Smooth muscle cell (in vitro differentiated cells): ENCODE data around the gene CNTN5. TPM values are rescaled to one million over a fixed set of nuclear protein-coding genes. Genes with fewer than 3 reads are reported as not detected.

Experiments
- DNase-seq: peaks from one replicate; lab custom pipeline; 2025; ENCODE audit not compliant: unreplicated experiment; lab: John Stamatoyannopoulos, UW
- H2AFZ ChIP-seq: fragments of 200-600 bp; sonication (generic); 2 replicates; pipeline ENCODE4 v1.6.0; 2016; ENCODE audit warnings: antibody characterized with exemption, low read depth, mild to moderate bottlenecking
- H3F3A ChIP-seq: fragments of 200-600 bp; sonication (generic); 2 replicates; pipeline ENCODE4 v1.6.0; 2017; ENCODE audit warnings: antibody characterized with exemption, low read depth
- H3K27ac ChIP-seq: fragments of 200-600 bp; sonication (generic); 2 replicates; pipeline ENCODE4 v1.5.1; 2016; ENCODE audit warnings: low read depth, mild to moderate bottlenecking
- H3K27me3 ChIP-seq: fragments of 200-600 bp; sonication (generic); 2 replicates; pipeline ENCODE4 v1.6.1; 2016; ENCODE audit warnings: low read depth, mild to moderate bottlenecking
- H3K36me3 ChIP-seq: fragments of 200-600 bp; sonication (generic); 2 replicates; pipeline ENCODE4 v1.5.1; 2016; ENCODE audit warnings: low read depth
- H3K4me1 ChIP-seq: fragments of 200-600 bp; sonication (generic); 2 replicates; pipeline ENCODE4 v1.5.1; 2016; ENCODE audit warnings: low read depth
- H3K4me2 ChIP-seq: fragments of 200-600 bp; sonication (generic); 2 replicates; pipeline ENCODE4 v1.6.0; 2016; ENCODE audit warnings: mild to moderate bottlenecking
- H3K4me3 ChIP-seq: fragments of 200-600 bp; sonication (generic); 2 replicates; pipeline ENCODE4 v1.5.1; 2016; ENCODE audit warnings: mild to moderate bottlenecking
- H3K79me2 ChIP-seq: fragments of 200-600 bp; sonication (generic); 2 replicates; pipeline ENCODE4 v1.6.0; 2016; ENCODE audit warnings: low read depth, mild to moderate bottlenecking
- H3K9ac ChIP-seq: fragments of 200-600 bp; sonication (generic); 2 replicates; pipeline ENCODE4 v1.6.0; 2016; ENCODE audit warnings: low read depth
- H3K9me3 ChIP-seq: fragments of 200-600 bp; sonication (generic); replicated peaks from 2 replicates; pipeline ENCODE4 v1.5.1; 2016; ENCODE audit warnings: low read depth
- H4K20me1 ChIP-seq: fragments of 200-600 bp; sonication (generic); 2 replicates; pipeline ENCODE4 v1.6.0; 2016; ENCODE audit warnings: low read depth
- WGBS: methylation state at CpG from one replicate; pipeline ENCODE4 v1.1.7; 2016; ENCODE audit warnings: low lambda C conversion rate; 5-methylcytosine and 5-hydroxymethylcytosine counted together
- polyA plus RNA-seq: library from polyadenylated mRNA; unstranded; fragments of >200 nt; fragmentation: Nextera tagmentation; extraction: Ambion mirVana; gene quantifications from 2 replicates; pipeline ENCODE4 v1.2.1, GENCODE V29; 2016
- total RNA-seq: library from RNA; depleted of rRNA; stranded (reverse); fragments of >200 nt; gene quantifications from 2 replicates; pipeline ENCODE4 v1.2.3, GENCODE V29; 2014
- TF ChIP-seq, protein P1 (sequence below): fragments of 200-600 bp; sonication (generic); IDR thresholded peaks from 2 replicates; pipeline ENCODE4 v1.5.1; 2017; ENCODE audit warnings: borderline replicate concordance, mild to moderate bottlenecking, antibody characterized with exemption; ENCODE audit not compliant: insufficient read depth, poor library complexity, severe bottlenecking

The CNTN5 gene
- total and polyA plus RNA-seq, 2 experiments from 2014 or later, result 0.97 to 3.1 TPM

DNA sequence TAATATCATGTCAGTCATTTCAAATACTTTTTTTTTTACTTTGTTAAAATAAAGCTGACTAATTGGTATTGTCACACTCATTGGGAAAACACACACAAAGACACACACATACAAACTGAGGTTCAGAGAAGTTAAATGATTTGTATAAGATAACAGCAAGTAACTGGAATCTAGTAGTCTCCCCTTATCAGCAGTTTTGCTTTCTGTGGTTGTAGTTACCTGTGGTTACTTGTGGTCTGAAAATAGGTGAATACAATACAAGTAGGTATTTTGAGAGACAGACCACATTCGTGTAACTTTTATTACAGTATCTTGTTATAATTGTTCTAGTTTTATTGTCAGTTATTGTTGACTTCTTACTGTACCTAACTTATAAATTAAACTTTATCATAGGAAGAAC is 610.9 kb downstream of the CNTN5 start:
- Histone ChIP-seq H3K36me3 (no peaks in the 10 kb centered on the region), H3F3A (no peaks in the 10 kb centered on the region), H2AFZ (no peak overlapping the region), H3K27ac (no peak overlapping the region), H3K9me3 (no peaks in the 10 kb centered on the region), H3K27me3 (no peaks in the 10 kb centered on the region), H4K20me1 (no peaks in the 10 kb centered on the region), H3K9ac (no peak overlapping the region), H3K4me3 (no peak overlapping the region), H3K4me1 (no peaks in the 10 kb centered on the region), H3K79me2 (no peaks in the 10 kb centered on the region), H3K4me2 (no peak overlapping the region)
- no peak for DNase-seq
- TF ChIP-seq, protein P1, sequence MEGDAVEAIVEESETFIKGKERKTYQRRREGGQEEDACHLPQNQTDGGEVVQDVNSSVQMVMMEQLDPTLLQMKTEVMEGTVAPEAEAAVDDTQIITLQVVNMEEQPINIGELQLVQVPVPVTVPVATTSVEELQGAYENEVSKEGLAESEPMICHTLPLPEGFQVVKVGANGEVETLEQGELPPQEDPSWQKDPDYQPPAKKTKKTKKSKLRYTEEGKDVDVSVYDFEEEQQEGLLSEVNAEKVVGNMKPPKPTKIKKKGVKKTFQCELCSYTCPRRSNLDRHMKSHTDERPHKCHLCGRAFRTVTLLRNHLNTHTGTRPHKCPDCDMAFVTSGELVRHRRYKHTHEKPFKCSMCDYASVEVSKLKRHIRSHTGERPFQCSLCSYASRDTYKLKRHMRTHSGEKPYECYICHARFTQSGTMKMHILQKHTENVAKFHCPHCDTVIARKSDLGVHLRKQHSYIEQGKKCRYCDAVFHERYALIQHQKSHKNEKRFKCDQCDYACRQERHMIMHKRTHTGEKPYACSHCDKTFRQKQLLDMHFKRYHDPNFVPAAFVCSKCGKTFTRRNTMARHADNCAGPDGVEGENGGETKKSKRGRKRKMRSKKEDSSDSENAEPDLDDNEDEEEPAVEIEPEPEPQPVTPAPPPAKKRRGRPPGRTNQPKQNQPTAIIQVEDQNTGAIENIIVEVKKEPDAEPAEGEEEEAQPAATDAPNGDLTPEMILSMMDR, result no peak
- WGBS, result 85% methylated on average over 1 of the region's 1 CpG

DNA sequence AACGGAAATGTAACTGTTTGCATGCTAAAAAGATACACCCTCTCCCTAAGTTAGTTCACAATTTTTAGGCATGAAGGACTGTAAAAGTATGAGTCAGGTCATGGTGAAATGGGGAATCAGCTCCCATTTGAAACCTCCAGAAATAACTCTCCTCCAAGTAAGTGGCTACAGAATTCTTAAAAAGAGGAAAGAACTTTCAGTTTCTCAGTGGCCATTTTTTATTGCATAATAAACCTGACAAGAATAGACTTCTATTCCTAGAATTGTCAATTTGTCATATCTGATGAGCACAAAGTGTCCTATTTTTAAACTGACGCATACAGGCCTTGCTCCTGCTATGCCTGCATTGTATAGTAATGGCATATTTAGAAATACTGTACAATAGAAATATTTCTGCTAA is 612.2 kb downstream of the CNTN5 start:
- Histone ChIP-seq H2AFZ (no peak overlapping the region), H3K9me3 (no peaks in the 10 kb centered on the region), H3K9ac (no peak overlapping the region), H3K4me1 (no peaks in the 10 kb centered on the region), H3K27ac (no peak overlapping the region), H3K4me3 (no peak overlapping the region), H3F3A (no peaks in the 10 kb centered on the region), H3K36me3 (no peaks in the 10 kb centered on the region), H3K27me3 (no peaks in the 10 kb centered on the region), H3K79me2 (no peaks in the 10 kb centered on the region), H3K4me2 (no peak overlapping the region), H4K20me1 (no peaks in the 10 kb centered on the region)
- 89% methylated on average over 2 of the region's 2 CpGs for WGBS
- TF ChIP-seq, protein P1, result no peak
- DNase-seq, result no peak

DNA sequence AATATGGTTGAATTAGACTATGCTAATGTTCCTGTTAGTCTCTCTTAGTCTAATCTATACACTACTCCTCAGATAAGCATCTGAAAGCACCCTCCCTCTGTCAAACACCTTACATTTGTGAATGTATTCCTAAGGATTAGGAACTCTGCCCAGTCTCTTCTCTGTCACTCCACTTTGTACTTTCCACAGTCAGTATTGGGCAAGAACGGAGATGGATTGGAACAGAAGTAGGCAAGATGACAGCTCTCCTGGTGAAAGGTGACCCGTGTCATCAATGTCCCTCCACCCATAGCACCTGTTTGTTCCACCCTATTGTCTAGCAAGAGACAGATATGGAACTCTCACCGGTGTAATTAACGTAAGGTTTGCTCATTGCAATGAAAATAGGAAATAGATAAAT is 613.8 kb downstream of the CNTN5 start:
- WGBS, result 86% methylated on average over 4 of the region's 4 CpGs
- DNase-seq, result no peak
- no peaks in the 10 kb centered on the region for H3K9me3 ChIP-seq
- H3K4me2 ChIP-seq, result no peak overlapping the region
- no peaks in the 10 kb centered on the region for H3F3A ChIP-seq
- no peaks in the 10 kb centered on the region for H4K20me1 ChIP-seq
- TF ChIP-seq, protein P1, result no peak
- no peaks in the 10 kb centered on the region for H3K27me3 ChIP-seq
- no peaks in the 10 kb centered on the region for H3K36me3 ChIP-seq
- no peak overlapping the region for H3K4me3 ChIP-seq
- no peaks in the 10 kb centered on the region for H3K79me2 ChIP-seq
- H3K9ac ChIP-seq, result no peak overlapping the region
- no peaks in the 10 kb centered on the region for H3K4me1 ChIP-seq
- no peak overlapping the region for H3K27ac ChIP-seq
- no peak overlapping the region for H2AFZ ChIP-seq

DNA sequence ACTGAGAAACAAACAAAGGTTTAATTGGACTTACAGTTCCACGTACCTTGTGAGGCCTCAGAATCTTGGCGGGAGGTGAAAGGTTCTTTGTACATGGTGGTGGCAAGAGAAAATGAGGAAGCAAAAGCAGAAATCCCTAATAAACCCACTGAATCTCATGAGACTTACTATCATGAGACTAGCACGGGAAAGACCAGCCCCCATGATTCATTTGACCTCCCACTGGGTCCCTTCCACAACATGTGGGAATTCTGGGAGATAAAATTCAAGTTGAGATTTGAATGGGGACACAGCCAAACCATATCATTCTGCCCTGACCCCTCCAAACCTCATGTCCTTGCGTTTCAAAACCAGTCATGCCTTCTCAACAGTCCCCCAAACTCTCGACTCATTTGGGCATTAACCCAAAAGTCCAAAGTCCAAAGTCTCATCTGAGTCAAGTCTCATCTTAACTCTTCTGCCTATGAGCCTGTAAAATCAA is 617.4 kb downstream of the CNTN5 start:
- Histone ChIP-seq H3K9ac (no peak overlapping the region), H3K4me1 (no peaks in the 10 kb centered on the region), H3K27ac (no peak overlapping the region), H3K9me3 (no peaks in the 10 kb centered on the region), H3K27me3 (no peaks in the 10 kb centered on the region), H2AFZ (no peak overlapping the region), H3K4me2 (no peak overlapping the region), H4K20me1 (no peaks in the 10 kb centered on the region), H3K4me3 (no peak overlapping the region), H3F3A (no peaks in the 10 kb centered on the region), H3K36me3 (no peaks in the 10 kb centered on the region), H3K79me2 (no peaks in the 10 kb centered on the region)
- TF ChIP-seq, protein P1, result no peak
- no peak for DNase-seq
- 83% methylated on average over 5 of the region's 5 CpGs for WGBS
